Lower leg skin (tissue), 3 donors: ENCODE data around the gene CEP112.

ENCODE experiments used
- CTCF ChIP-seq, 3 donors: fragments of 450-650 bp; IDR thresholded peaks; one replicate each; pipeline ENCODE4 v1.5.1; 2016; ENCODE audit warnings: antibody characterized with exemption in 3 of 3, mild to moderate bottlenecking in 3 of 3, moderate library complexity in 2 of 3
- POLR2A ChIP-seq, 2 donors: fragments of 450-650 bp; IDR thresholded peaks; one replicate each; pipeline ENCODE4 v1.6.1; 2016 to 2017; ENCODE audit warnings: antibody characterized with exemption in 2 of 2, mild to moderate bottlenecking in 1 of 2, moderate library complexity in 1 of 2

DNA sequence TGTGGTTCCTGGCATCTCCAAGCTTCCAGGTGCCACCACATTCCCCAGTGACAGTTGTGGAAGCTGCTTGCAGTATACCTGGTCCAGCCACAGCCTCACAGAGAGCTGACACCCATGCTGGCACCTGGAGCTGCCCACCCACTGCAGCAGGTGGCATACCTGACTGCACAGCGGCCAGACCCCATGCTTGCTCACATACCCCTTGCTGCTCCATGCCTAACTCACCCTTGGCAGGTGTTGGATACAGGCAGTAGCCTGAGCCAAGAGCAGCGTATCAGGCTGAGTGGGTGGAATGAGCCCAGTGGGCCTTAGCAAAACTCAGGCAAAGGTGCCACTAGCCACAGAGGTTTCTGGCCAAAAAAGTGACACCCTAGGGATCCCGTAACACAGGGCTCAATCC is 232.3 kb downstream of the CEP112 start:
- TF ChIP-seq CTCF (IDR thresholded peaks at IDR 0.05) (no peak), POLR2A (IDR thresholded peaks at IDR 0.05) (no peak)
